GM18505 (cell line): ENCODE measurements around the gene SCAP.
"Not testable (repeated sequence)": the region's sequence is repeated elsewhere in the genome, so short reads cannot be mapped to it uniquely, and the experiment has no call there.

Experiments used
- ATAC-seq: cut with Tn5 transposase; IDR thresholded peaks from one replicate; pipeline ENCODE4 v1.9.1; 2021; ENCODE audit not compliant: unreplicated experiment
- POLR2A ChIP-seq: IDR thresholded peaks from 4 replicates; pipeline ENCODE4 v1.6.1; 2011; ENCODE audit warnings: borderline replicate concordance; ENCODE audit not compliant: insufficient read depth, insufficient read length; ENCODE audit errors: extremely low read depth

SCAP gene

DNA sequence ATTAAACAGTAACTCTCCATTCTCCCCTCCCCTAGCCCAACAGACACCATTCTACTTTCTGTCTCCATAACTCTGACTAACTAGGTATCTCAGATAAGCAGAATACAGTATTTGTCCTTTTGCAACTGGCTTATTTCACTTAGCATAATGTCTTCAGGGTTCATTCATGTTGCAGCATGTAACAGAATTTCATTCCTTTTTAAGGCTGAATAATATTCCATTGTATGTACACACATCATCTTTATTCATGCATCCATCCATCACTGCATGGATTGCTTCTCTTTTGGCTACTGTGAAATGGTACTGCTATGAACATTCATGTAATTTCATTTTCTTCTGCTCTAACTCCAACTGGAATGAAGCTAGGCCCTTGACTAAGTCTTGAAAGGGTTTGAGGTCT lies 96.9 kb downstream of the SCAP start:
- TF ChIP-seq POLR2A = no peak
- ATAC-seq = no peak

DNA sequence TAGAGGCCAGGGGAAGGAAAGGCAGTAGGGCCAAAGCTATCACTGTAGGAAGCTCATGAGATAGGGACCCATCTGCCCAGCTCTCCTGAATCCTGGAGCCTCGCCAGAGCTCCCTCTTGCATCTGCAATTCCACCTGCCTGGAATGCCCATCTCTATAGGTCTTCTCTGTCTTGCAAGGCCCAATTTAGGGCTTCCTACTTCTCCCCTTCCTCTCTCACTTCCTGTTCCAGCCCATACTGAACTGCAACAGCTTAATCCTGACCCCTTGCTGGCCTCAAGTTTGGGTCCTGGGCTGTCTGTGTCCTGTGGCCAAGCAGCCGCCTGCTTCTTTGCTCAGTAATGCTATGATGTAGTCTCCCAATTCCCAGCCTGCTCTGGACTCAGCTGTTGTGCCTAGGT lies 98.6 kb downstream of the SCAP start:
- TF ChIP-seq POLR2A = no peak
- ATAC-seq = no peak

- no peak for TF ChIP-seq POLR2A
- ATAC-seq = no peak
Observed at GRCh38 chr3:47376393-47376792, 99.3 kb downstream of the SCAP start.

GRCh38 chr3:47374587-47374986 lies 101.2 kb downstream of the SCAP start:
- ATAC-seq = no peak
- no peak for TF ChIP-seq POLR2A

DNA sequence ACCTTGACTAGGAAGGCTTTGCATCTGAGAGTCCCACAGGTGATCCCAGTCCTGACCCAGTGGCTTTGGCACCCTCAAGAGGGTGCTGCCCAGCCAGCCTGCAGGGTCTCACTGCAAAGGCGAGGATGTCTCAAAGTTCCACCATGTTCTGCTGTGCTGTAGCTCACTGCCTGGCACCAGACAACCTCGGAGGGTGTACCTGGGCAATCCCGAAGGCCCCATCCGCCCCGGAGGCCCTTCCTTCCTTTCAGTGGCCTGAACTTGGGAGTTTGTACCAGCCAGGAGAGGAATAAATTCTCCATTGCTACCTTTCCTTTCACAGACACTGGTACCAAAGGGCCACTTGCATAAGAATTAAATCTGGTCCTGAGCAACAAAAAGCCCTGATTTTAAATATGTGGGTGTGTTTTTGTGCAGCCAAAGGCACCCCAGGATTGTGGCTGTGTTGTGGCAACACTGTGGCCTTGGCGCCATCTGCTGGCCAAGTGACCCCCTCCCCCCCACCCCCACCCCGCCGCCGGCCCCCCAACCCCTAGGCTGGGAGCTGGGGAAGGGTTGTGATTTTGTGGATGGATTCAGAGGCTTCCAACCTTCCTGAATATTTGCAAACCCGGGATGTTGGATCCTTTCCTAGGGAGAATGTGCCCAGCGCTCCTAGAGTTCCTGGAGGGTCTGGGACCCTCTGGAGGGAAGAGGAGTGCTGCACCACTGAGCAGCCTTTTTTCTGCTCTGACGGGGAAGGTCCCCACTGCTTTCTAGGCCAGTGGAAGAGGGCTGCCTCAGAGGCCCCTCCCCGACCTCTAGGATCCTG lies 104.6 kb downstream of the SCAP start:
- no peak for ATAC-seq

GRCh38 chr3:47370020-47370419 lies 105.7 kb downstream of the SCAP start:
- ATAC-seq = not testable (repeated sequence)

More for the DNA sequence above, 104.6 kb downstream of the SCAP start:
- no peak for TF ChIP-seq POLR2A

DNA sequence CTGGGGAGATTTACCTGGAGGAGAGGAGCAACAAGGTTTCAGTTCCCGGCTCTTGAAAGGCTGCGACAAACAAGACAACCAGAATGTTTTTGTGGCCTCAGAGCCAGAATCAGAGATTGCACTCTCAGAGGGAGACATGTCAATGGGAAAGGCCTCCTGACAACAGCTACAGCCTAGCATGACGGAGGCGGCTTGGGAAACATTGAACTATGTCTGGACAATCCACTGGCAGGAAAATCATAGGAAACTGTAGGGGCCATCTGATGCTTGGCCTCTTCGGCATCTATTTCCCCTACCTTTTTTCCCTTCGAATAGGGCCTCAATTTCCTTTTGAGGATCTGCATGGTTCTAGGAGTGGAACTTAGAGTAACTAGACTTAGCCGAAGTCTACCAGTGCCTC lies 108.1 kb downstream of the SCAP start:
- no peak for TF ChIP-seq POLR2A
- ATAC-seq = no peak

GRCh38 chr3:47366833-47367232 lies 108.9 kb downstream of the SCAP start:
- ATAC-seq = no peak
- no peak for TF ChIP-seq POLR2A

DNA sequence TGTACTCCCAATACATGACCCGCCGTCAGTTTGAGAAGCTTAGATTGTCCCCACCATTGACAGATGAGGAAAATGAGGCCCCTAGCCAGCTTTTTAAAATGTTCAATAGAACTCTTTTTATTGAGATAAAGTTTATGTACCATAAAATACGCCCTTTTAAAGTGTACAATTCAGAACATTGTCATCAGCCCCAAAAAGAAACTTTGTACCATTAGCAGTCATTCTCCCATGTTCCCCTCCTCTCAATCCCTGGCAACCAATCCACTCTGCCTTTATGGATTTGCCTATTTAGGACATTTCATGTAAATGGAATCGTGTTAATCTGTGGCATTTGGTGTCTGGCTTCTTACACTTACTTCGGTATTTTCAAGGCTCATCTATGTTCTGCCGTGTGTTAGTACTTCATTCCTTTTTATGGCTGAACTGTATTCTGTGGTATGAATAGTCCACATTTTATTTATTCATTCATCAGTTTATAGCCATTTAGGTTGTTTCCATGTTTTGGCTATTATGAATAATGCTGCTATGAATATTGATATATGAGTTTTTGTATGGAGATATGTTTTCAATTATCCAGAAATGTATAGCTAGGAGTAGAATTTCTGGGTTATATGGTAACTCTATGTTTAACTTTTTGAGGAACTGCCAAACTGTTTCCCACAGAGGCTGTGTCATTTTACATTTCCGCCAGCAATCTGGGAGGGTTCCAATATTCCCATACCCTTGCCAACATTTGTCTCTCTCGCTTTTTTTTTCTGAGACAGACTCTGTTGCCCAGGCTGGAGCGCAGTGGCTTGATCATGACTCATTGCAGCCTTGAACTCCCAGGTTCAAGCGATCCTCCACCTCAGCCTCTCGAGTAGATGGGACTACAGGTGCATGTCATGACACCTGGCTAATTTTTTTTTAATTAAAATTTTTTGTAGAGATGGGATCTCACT lies 110.3 kb downstream of the SCAP start:
- ATAC-seq = no peak
- TF ChIP-seq POLR2A = no peak
